Activated CD4-positive, alpha-beta memory T cell treated with anti-CD3 and anti-CD28 coated beads for 36 hours (primary cell): ENCODE results near the gene VTI1A. TPM values are rescaled to one million over a fixed set of nuclear protein-coding genes. Genes with fewer than 3 reads are reported as not detected.
"Not testable (repeated sequence)": the region's sequence is repeated elsewhere in the genome, so short reads cannot be mapped to it uniquely, and the experiment has no call there.

Source experiments
- CTCF ChIA-PET: fragments of 350-600 bp; sonication (Branson Sonifier 250); formaldehyde crosslinking; loops from one replicate; lab custom pipeline; 2021; ENCODE audit warnings: antibody characterized with exemption, inconsistent platforms; lab: Charles Lee
- POLR2A ChIA-PET: fragments of 350-600 bp; sonication (Branson Sonifier 250); formaldehyde crosslinking; loops from one replicate; lab custom pipeline; 2021; ENCODE audit warnings: antibody characterized with exemption; lab: Charles Lee
- DNase-seq: peaks from one replicate; pipeline ENCODE4 v3.0.0-alpha.2; 2020
- H3K27ac Mint-ChIP-seq: one replicate; pipeline ENCODE4 v1.8.0; 2021; ENCODE audit warnings: mixed read lengths
- H3K27me3 Mint-ChIP-seq: one replicate; pipeline ENCODE4 v1.8.0; 2021; ENCODE audit warnings: mixed read lengths
- H3K36me3 Mint-ChIP-seq: one replicate; pipeline ENCODE4 v1.8.0; 2021; ENCODE audit warnings: mixed read lengths
- H3K4me1 Mint-ChIP-seq: one replicate; pipeline ENCODE4 v1.8.0; 2021; ENCODE audit warnings: low read depth, mixed read lengths
- H3K4me3 Mint-ChIP-seq: one replicate; pipeline ENCODE4 v1.8.0; 2021; ENCODE audit warnings: mild to moderate bottlenecking, mixed read lengths
- H3K9me3 Mint-ChIP-seq: one replicate; pipeline ENCODE4 v1.8.0; 2021; ENCODE audit warnings: mixed read lengths
- intact Hi-C: fragments of 100-400 bp; cut with micrococcal nuclease; formaldehyde crosslinking; loops from one replicate; pipeline ENCODE4 v1.15.1; 2023
- total RNA-seq, 2 experiments: library from RNA; stranded (reverse); gene quantifications; one replicate each; pipeline ENCODE4 v1.2.3, GENCODE V29; 2021

The VTI1A gene
- total RNA-seq, 2 experiments from 2014 or later = 24.3 to 24.5 TPM

- intact Hi-C loops = no loop called here
- ChIA-PET POLR2A (interaction anchor here (0.5 to 2.0 kb wide), 3 partner anchors 9 to 82 kb away, joined by 3 to 14 read pairs (median 5); partner anchors contain the start of genes VTI1A and ZDHHC6), CTCF (interaction anchor here (0.6 to 2.4 kb wide), 7 partner anchors 9 to 274 kb away, joined by 3 to 25 read pairs (median 4); no protein-coding TSS in a partner anchor)
- Mint-ChIP-seq H3K9me3 (no peaks in the 10 kb centered on the region), H3K27ac (peak overlapping the region; percentile 80), H3K36me3 (peaks cover 6% of the 10 kb centered on the region), H3K4me3 (no peak overlapping the region), H3K4me1 (peaks cover 17% of the 10 kb centered on the region), H3K27me3 (no peaks in the 10 kb centered on the region)
- DNase-seq = no peak
Measured at GRCh38 chr10:112454910-112455779, 8.1 kb downstream of the VTI1A start.

GRCh38 chr10:112456533-112456932 lies 9.5 kb downstream of the VTI1A start:
- H3K27ac Mint-ChIP-seq = peak overlapping the region; percentile 18
- ChIA-PET CTCF (interaction anchor here (0.8 to 2.4 kb wide), 7 partner anchors 8 to 61 kb away, joined by 3 to 25 read pairs (median 4); no protein-coding TSS in a partner anchor), POLR2A (interaction anchor here (2.0 kb wide), 1 partner anchor 10 kb away, joined by 14 read pairs; the partner anchor contains the start of genes VTI1A and ZDHHC6)
- intact Hi-C loops = loop anchor here (1.0 kb wide), 1 partner anchor 9 kb away; no protein-coding TSS in a partner anchor
- no peak overlapping the region for H3K4me3 Mint-ChIP-seq
- no peaks in the 10 kb centered on the region for H3K27me3 Mint-ChIP-seq
- H3K9me3 Mint-ChIP-seq = no peaks in the 10 kb centered on the region
- no peak for DNase-seq
- peaks cover 6% of the 10 kb centered on the region for H3K36me3 Mint-ChIP-seq
- H3K4me1 Mint-ChIP-seq = peaks cover 17% of the 10 kb centered on the region

DNA sequence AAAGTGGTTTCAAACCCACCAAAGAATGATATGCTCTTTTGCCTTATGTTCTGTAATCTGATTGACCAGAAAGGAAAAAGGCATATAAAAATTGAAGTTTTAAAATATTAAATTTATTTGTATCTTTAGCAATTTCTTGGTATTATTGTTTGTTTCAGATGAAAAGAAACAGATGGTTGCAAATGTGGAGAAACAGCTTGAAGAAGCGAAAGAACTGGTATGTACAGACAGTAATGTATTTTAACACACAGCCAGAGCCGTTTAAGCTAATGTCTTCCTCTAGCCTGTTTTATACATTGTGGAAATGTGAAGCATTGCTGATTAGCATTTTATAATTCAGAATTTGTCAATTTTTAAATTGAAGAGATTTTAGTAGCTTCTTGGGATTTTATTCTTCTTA lies 13.4 kb downstream of the VTI1A start:
- no peaks in the 10 kb centered on the region for H3K27me3 Mint-ChIP-seq
- H3K36me3 Mint-ChIP-seq = peaks cover 24% of the 10 kb centered on the region
- DNase-seq = no peak
- H3K4me1 Mint-ChIP-seq = peaks cover 27% of the 10 kb centered on the region
- intact Hi-C loops = loop anchor here (2.0 kb wide), 2 partner anchors 14 to 72 kb away; partner anchors contain the start of genes VTI1A and ZDHHC6
- CTCF ChIA-PET = interaction anchor here (0.7 to 3.1 kb wide), 4 partner anchors 9 to 20 kb away, joined by 3 to 18 read pairs (median 6); partner anchors contain the start of genes VTI1A and ZDHHC6
- POLR2A ChIA-PET = interaction anchor here (0.6 kb wide), 2 partner anchors 8 to 13 kb away, joined by 3 to 5 read pairs; partner anchors contain the start of genes VTI1A and ZDHHC6
- no peak overlapping the region for H3K4me3 Mint-ChIP-seq
- H3K9me3 Mint-ChIP-seq = peaks cover 3% of the 10 kb centered on the region
- no peak overlapping the region for H3K27ac Mint-ChIP-seq

DNA sequence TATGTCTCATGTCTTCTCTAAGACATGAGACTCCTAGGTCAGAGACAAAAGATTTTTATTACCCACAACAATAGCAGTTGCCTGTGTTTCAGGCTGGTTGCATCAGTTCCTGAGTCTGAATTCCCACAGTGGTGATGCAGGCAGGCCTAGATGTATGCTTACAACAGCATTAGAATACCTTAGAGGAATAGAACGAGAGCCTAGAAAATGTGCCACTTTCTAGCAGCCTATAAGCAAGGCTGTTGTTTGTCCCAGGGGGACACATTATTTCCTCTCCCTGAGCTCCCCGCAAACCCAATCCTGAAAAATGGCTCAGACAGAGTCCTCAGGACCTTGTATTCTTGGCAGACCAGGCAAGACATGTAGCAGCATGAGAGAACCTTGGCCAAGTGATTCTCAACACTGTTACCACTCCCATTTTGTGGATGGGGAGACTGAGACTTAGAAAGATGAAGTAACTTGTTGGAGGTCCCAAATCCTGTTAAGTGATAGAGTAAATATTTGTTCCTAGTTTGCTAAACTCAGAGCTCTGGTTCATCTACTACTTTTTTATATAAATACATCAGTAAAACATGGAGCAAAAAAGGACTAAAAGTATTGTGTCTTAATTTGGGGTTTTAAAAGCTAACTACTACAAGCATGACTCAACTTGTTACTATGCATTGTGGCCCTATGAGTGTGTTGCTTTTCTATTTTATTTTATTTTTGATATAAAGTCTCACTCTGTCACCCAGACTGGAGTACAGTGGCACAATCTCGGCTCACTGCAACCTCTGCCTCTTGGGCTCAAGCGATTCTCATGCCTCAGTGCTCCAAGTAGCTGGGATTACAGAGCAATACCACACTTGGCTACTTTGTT lies 14.2 kb downstream of the VTI1A start:
- peak overlapping the region; percentile 94 for H3K27ac Mint-ChIP-seq
- H3K4me1 Mint-ChIP-seq = peaks cover 24% of the 10 kb centered on the region
- intact Hi-C loops = loop anchor here (2.0 kb wide), 2 partner anchors 14 to 72 kb away; partner anchors contain the start of genes VTI1A and ZDHHC6
- H3K36me3 Mint-ChIP-seq = peaks cover 29% of the 10 kb centered on the region
- ChIA-PET POLR2A (no interaction called here), CTCF (interaction anchor here (0.7 to 3.1 kb wide), 4 partner anchors 10 to 20 kb away, joined by 3 to 18 read pairs (median 6); partner anchors contain the start of genes VTI1A and ZDHHC6)
- DNase-seq = peak; percentile 77
- H3K4me3 Mint-ChIP-seq = no peak overlapping the region
- H3K27me3 Mint-ChIP-seq = no peaks in the 10 kb centered on the region
- H3K9me3 Mint-ChIP-seq = peaks cover 5% of the 10 kb centered on the region

DNA sequence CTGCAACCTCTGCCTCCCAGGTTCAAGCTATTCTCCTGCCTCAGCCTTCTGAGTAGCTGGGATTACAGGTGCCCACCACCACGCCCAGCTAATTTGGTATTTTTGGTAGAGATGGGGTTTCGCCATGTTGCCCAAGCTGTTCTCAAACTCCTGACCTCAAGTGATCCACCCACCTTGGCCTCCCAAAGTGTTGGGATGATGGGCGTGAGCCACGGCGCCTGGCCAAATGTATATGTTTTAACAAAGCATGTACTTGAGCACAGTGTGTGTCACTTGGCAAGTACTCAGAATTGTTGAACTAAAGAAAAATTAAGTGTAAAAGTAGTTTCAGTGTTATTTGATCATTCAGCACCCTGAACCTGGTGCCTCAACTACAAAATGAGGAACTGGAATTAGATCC lies 17.1 kb downstream of the VTI1A start:
- POLR2A ChIA-PET = interaction anchor here (0.6 kb wide), 1 partner anchor 9 kb away, joined by 3 read pairs; no protein-coding TSS in a partner anchor
- intact Hi-C loops, H3K27me3 Mint-ChIP-seq, DNase-seq, H3K27ac Mint-ChIP-seq, H3K9me3 Mint-ChIP-seq, H3K4me3 Mint-ChIP-seq: not testable (repeated sequence)
- CTCF ChIA-PET = interaction anchor here (1.3 to 2.3 kb wide), 2 partner anchors 8 kb away, joined by 5 to 13 read pairs; no protein-coding TSS in a partner anchor
- H3K36me3 Mint-ChIP-seq = peaks cover 32% of the 10 kb centered on the region
- peaks cover 22% of the 10 kb centered on the region for H3K4me1 Mint-ChIP-seq

GRCh38 chr10:112465299-112465883 lies 18.4 kb downstream of the VTI1A start:
- Mint-ChIP-seq H3K4me3 (no peak overlapping the region), H3K36me3 (peaks cover 32% of the 10 kb centered on the region), H3K27ac (peak overlapping the region; percentile 19), H3K9me3 (peaks cover 5% of the 10 kb centered on the region), H3K27me3 (no peaks in the 10 kb centered on the region), H3K4me1 (peaks cover 22% of the 10 kb centered on the region)
- DNase-seq = no peak
- CTCF ChIA-PET = interaction anchor here (1.3 kb wide), 1 partner anchor 9 kb away, joined by 5 read pairs; no protein-coding TSS in a partner anchor
- POLR2A ChIA-PET = no interaction called here
- intact Hi-C loops = loop anchor here (1.0 kb wide), 1 partner anchor 9 kb away; no protein-coding TSS in a partner anchor

- Mint-ChIP-seq H3K27me3 (no peaks in the 10 kb centered on the region), H3K9me3 (peaks cover 5% of the 10 kb centered on the region), H3K36me3 (peaks cover 25% of the 10 kb centered on the region), H3K27ac (no peak overlapping the region), H3K4me1 (peaks cover 14% of the 10 kb centered on the region), H3K4me3 (no peak overlapping the region)
- CTCF ChIA-PET = no interaction called here
- intact Hi-C loops = no loop called here
- POLR2A ChIA-PET = interaction anchor here (0.6 to 0.8 kb wide), 2 partner anchors 20 to 259 kb away, joined by 3 read pairs; partner anchors contain the start of gene VTI1A
- DNase-seq = no peak
Measured at GRCh38 chr10:112466802-112467201, 19.8 kb downstream of the VTI1A start.

GRCh38 chr10:112467541-112468075 lies 20.6 kb downstream of the VTI1A start:
- no peak for DNase-seq
- ChIA-PET POLR2A (interaction anchor here (0.6 to 0.8 kb wide), 2 partner anchors 20 to 260 kb away, joined by 3 read pairs; partner anchors contain the start of gene VTI1A), CTCF (no interaction called here)
- intact Hi-C loops = no loop called here
- Mint-ChIP-seq H3K36me3 (peaks cover 23% of the 10 kb centered on the region), H3K4me1 (peaks cover 15% of the 10 kb centered on the region), H3K9me3 (peaks cover 5% of the 10 kb centered on the region), H3K4me3 (no peak overlapping the region), H3K27ac (no peak overlapping the region), H3K27me3 (no peaks in the 10 kb centered on the region)

- no peak overlapping the region for H3K27ac Mint-ChIP-seq
- H3K27me3 Mint-ChIP-seq = no peaks in the 10 kb centered on the region
- no peak for DNase-seq
- no peaks in the 10 kb centered on the region for H3K36me3 Mint-ChIP-seq
- CTCF ChIA-PET = interaction anchor here (0.6 to 4.1 kb wide), 67 partner anchors 9 to 1864 kb away, joined by 3 to 36 read pairs (median 4); partner anchors contain the start of genes GPAM, VTI1A and ZDHHC6
- POLR2A ChIA-PET = no interaction called here
- no peaks in the 10 kb centered on the region for H3K9me3 Mint-ChIP-seq
- intact Hi-C loops = loop anchor here (1.0 to 10.0 kb wide), 5 partner anchors 25 to 356 kb away; partner anchors contain the start of genes GPAM and VTI1A
- H3K4me3 Mint-ChIP-seq = no peak overlapping the region
- H3K4me1 Mint-ChIP-seq = peaks cover 4% of the 10 kb centered on the region
Measured at GRCh38 chr10:112471878-112472487, 25.0 kb downstream of the VTI1A start.

DNA sequence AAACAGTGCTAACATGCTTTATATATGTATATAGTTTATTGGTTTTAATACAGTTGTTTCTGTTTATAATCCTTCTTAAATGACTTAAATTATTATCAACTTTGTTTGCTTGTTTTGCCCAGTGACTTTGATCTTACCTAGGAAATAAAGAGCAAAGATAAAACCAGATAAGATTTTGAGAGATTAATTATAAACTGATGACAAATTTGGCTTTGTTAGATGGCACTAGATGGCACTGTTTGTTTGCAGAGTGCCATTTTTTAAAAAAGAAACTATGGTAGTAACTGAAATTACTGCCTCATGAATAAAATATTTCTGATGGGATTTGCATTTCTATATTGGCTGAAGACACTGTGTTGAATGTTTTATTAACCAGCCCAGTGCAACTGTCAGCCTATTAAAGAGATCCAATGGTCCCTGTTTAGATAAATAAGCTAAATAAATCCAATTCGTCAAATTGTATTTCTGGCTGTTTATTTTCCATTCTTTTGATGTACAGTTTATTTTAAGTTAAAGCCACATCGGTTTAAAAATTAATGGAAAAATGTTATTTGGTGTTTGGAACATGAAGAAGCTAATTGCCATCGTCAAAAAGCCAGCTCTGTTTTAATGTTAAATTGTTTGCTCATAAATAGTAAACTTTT lies 28.7 kb downstream of the VTI1A start:
- Mint-ChIP-seq H3K27ac (no peak overlapping the region), H3K4me3 (no peak overlapping the region), H3K27me3 (no peaks in the 10 kb centered on the region), H3K36me3 (no peaks in the 10 kb centered on the region), H3K9me3 (no peaks in the 10 kb centered on the region), H3K4me1 (peaks cover 4% of the 10 kb centered on the region)
- ChIA-PET POLR2A (no interaction called here), CTCF (interaction anchor here (0.6 to 1.9 kb wide), 10 partner anchors 16 to 910 kb away, joined by 3 to 6 read pairs (median 4); partner anchors contain the start of genes VTI1A and ZDHHC6)
- DNase-seq = no peak
- intact Hi-C loops = loop anchor here (5.0 to 10.0 kb wide), 4 partner anchors 291 to 1087 kb away; partner anchors contain the start of gene GPAM
